Endothelial cell of umbilical vein (primary cell): ENCODE measurements around the gene PPM1M. TPM values are rescaled to one million over a fixed set of nuclear protein-coding genes. Genes with fewer than 3 reads are reported as not detected.
"Not testable (repeated sequence)": the region's sequence is repeated elsewhere in the genome, so short reads cannot be mapped to it uniquely, and the experiment has no call there.

Source experiments
- BruUV-seq: library from RNA; stranded (reverse); fragments of 400-500 nt; replicated peaks from 2 replicates; lab custom pipeline; 2021; lab: Mats Ljungman, UMichigan
- CTCF ChIA-PET: fragments of 300-600, 350-600 bp; sonication (Branson Sonifier 250); formaldehyde crosslinking; loops from one replicate; lab custom pipeline; 2021; ENCODE audit warnings: antibody characterized with exemption, inconsistent platforms; lab: Charles Lee
- POLR2A ChIA-PET: fragments of 300-600, 350-600 bp; sonication (Branson Sonifier 250); formaldehyde crosslinking; loops from one replicate; lab custom pipeline; 2021; ENCODE audit warnings: antibody characterized with exemption, inconsistent platforms; lab: Charles Lee
- DNase-seq: peaks from one replicate; pipeline ENCODE4 v3.0.0-alpha.2; 2011; ENCODE audit warnings: low read depth, low spot score
- FAIRE-seq: peaks from 2 replicates; lab custom pipeline; 2011; peaks lifted over from hg19 to GRCh38; lab: Jason Lieb, UNC
- H2AFZ ChIP-seq: 2 replicates; pipeline ENCODE4 v1.6.0; 2012; ENCODE audit warnings: low read depth, low read length, control low read depth, inconsistent platforms
- H3K27ac ChIP-seq: 2 replicates; pipeline ENCODE4 v1.5.1; 2011; ENCODE audit warnings: low read depth, mild to moderate bottlenecking, control low read depth, low read length, moderate library complexity; ENCODE audit not compliant: insufficient read depth
- H3K27me3 ChIP-seq, 2 experiments: 2 replicates each; pipeline versions ENCODE4 v1.6.0 to v1.6.1; 2011; ENCODE audit warnings: low read length in 2 of 2, mixed read lengths in 1 of 2; ENCODE audit not compliant: control insufficient read depth in 2 of 2, insufficient read depth in 2 of 2
- H3K36me3 ChIP-seq, 2 experiments: 2 replicates in 1 of 2; 3 replicates in 1 of 2; pipeline ENCODE4 v1.5.1; 2011; ENCODE audit warnings: low read length in 2 of 2, mild to moderate bottlenecking in 1 of 2, moderate library complexity in 1 of 2; ENCODE audit not compliant: control insufficient read depth in 2 of 2, insufficient read depth in 2 of 2; ENCODE audit errors: extremely low read depth in 1 of 2
- H3K4me1 ChIP-seq: 3 replicates; pipeline ENCODE4 v1.5.1; 2011; ENCODE audit warnings: mild to moderate bottlenecking, low read length; ENCODE audit not compliant: control insufficient read depth, insufficient read depth; ENCODE audit errors: extremely low read depth
- H3K4me2 ChIP-seq: 2 replicates; pipeline ENCODE4 v1.6.1; 2011; ENCODE audit warnings: low read length, control low read depth, mixed read lengths; ENCODE audit not compliant: insufficient read depth
- H3K4me3 ChIP-seq, 3 experiments: fragments of 200-600 bp in 1 of 3; sonication (generic), shearing (Covaris generic) in 1 of 3; replicated peaks in 1 of 3; 2 replicates each; pipeline ENCODE4 v1.5.1; 2011 to 2016; ENCODE audit warnings: control low read depth in 3 of 3, low read length in 3 of 3, mild to moderate bottlenecking in 2 of 3, inconsistent platforms in 1 of 3, low read depth in 1 of 3, moderate library complexity in 1 of 3; ENCODE audit not compliant: insufficient read depth in 1 of 3
- H3K79me2 ChIP-seq: 2 replicates; pipeline ENCODE4 v1.6.0; 2012; ENCODE audit warnings: low read length, inconsistent platforms; ENCODE audit not compliant: control insufficient read depth, insufficient read depth
- H3K9ac ChIP-seq: replicated peaks from 2 replicates; pipeline ENCODE3; 2011; ENCODE audit warnings: low read length, control low read depth; ENCODE audit not compliant: insufficient read depth; ENCODE audit errors: extremely low read depth
- H3K9me1 ChIP-seq: replicated peaks from 3 replicates; pipeline ENCODE4 v1.6.0; 2011; ENCODE audit warnings: mild to moderate bottlenecking, low read length; ENCODE audit not compliant: control insufficient read depth, insufficient read depth; ENCODE audit errors: extremely low read depth
- H3K9me3 ChIP-seq: replicated peaks from 2 replicates; pipeline ENCODE4 v1.5.1; 2012; ENCODE audit warnings: low read length, inconsistent platforms; ENCODE audit not compliant: control insufficient read depth, insufficient read depth
- H4K20me1 ChIP-seq: replicated peaks from 2 replicates; pipeline ENCODE3; 2011; ENCODE audit warnings: mild to moderate bottlenecking, low read length; ENCODE audit not compliant: control insufficient read depth, insufficient read depth; ENCODE audit errors: extremely low read depth
- CTCF ChIP-seq, 2 donors: IDR thresholded peaks; 1 replicate in 1 of 2; 2 replicates in 1 of 2; pipeline ENCODE4 v1.5.1; 2011; ENCODE audit warnings: low read length in 2 of 2, mild to moderate bottlenecking in 2 of 2, moderate library complexity in 2 of 2, control low read depth in 1 of 2, inconsistent platforms in 1 of 2, low read depth in 1 of 2; ENCODE audit not compliant: insufficient read depth in 1 of 2; ENCODE audit errors: extremely low read depth in 1 of 2
- EZH2 ChIP-seq: IDR thresholded peaks from 2 replicates; pipeline ENCODE4 v1.6.1; 2012; ENCODE audit warnings: borderline replicate concordance, low read depth, mild to moderate bottlenecking, moderate library complexity, low read length, inconsistent platforms; ENCODE audit not compliant: severe bottlenecking
- FOS ChIP-seq: IDR thresholded peaks from 2 replicates; pipeline ENCODE4 v1.6.1; 2011; ENCODE audit warnings: mild to moderate bottlenecking, low read length, moderate library complexity, borderline replicate concordance; ENCODE audit not compliant: insufficient read depth
- GATA2 ChIP-seq: IDR thresholded peaks from 2 replicates; pipeline ENCODE4 v1.7.0; 2011; ENCODE audit warnings: low read depth, mild to moderate bottlenecking, moderate library complexity, mixed read lengths, low read length; ENCODE audit not compliant: insufficient read length, insufficient read depth
- JUN ChIP-seq: IDR thresholded peaks from 2 replicates; pipeline ENCODE4 v1.6.1; 2011; ENCODE audit warnings: borderline replicate concordance, low read depth; ENCODE audit not compliant: insufficient read length, insufficient read depth
- MAX ChIP-seq: IDR thresholded peaks from 2 replicates; pipeline ENCODE4 v1.6.1; 2011; ENCODE audit not compliant: insufficient read depth, insufficient read length
- MYC ChIP-seq: IDR thresholded peaks from one replicate; pipeline ENCODE4 v1.6.1; 2011; ENCODE audit warnings: mild to moderate bottlenecking, low read depth, low read length
- POLR2A ChIP-seq: IDR thresholded peaks from 2 replicates; pipeline ENCODE4 v1.6.1; 2012; ENCODE audit warnings: low read depth, mild to moderate bottlenecking, control low read depth, low read length
- POLR2AphosphoS5 ChIP-seq: IDR thresholded peaks from 2 replicates; pipeline ENCODE4 v1.6.1; 2012; ENCODE audit warnings: low read depth, mild to moderate bottlenecking, control low read depth, low read length, moderate library complexity; ENCODE audit not compliant: insufficient read depth
- dilution Hi-C: fragments of 300-500 bp; cut with MboI; formaldehyde crosslinking; loops from one replicate; pipeline ENCODE4 v1.15.0; 2019; ENCODE audit warnings: low sequenced_read_pairs; ENCODE audit not compliant: extremely low pct_ligation_motif_present
- intact Hi-C: fragments of 100-400 bp; cut with micrococcal nuclease; formaldehyde crosslinking; loops from one replicate; pipeline ENCODE4 v1.10.0; 2022
- polyA plus RNA-seq, 4 experiments: library from polyadenylated mRNA; depleted of rRNA in 3 of 4; stranded (reverse) in 3 of 4; unstranded in 1 of 4; fragments of >200 nt; gene quantifications; 2 replicates each; pipeline versions ENCODE4 v1.2.1 to v1.2.3, GENCODE V29; 2011 to 2012; ENCODE audit warnings: missing spikeins in 1 of 4
- total RNA-seq: library from RNA; stranded (reverse); gene quantifications from 2 replicates; pipeline ENCODE4 v1.2.3, GENCODE V29; 2021

Gene PPM1M
- total and polyA plus RNA-seq, 2 donors (not counting 3 experiments of a cell fraction or from before 2014, with no cell fraction given) = 13.7 to 19.4 TPM

- no peak overlapping the region for H3K27ac ChIP-seq
- H3K79me2 ChIP-seq = no peaks in the 10 kb centered on the region
- FAIRE-seq = no peak
- dilution Hi-C loops = no loop called here
- TF ChIP-seq POLR2AphosphoS5 (no peak), CTCF (IDR thresholded peaks at IDR 0.05; ENCODE audit: extremely low read depth in 1 of 2, insufficient read depth in 1 of 2, low read depth in 1 of 2, low read length in 2 of 2) (no peak), POLR2A (no peak), FOS (no peak), JUN (no peak), MYC (no peak), MAX (no peak), GATA2 (no peak), EZH2 (no peak)
- no peak overlapping the region for H2AFZ ChIP-seq
- no peak overlapping the region for H3K4me2 ChIP-seq
- H3K36me3 ChIP-seq = no peaks in the 10 kb centered on the region
- BruUV-seq = no TSS peak
- DNase-seq = no peak
- intact Hi-C loops = no loop called here
- ChIA-PET POLR2A (no interaction called here), CTCF (interaction anchor here (0.8 to 2.0 kb wide), 5 partner anchors 43 to 129 kb away, joined by 3 to 7 read pairs (median 5); no protein-coding TSS in a partner anchor)
- no peak overlapping the region for H3K4me3 ChIP-seq
- H3K4me1 ChIP-seq = peaks cover 21% of the 10 kb centered on the region
- H3K9me3 ChIP-seq = no peaks in the 10 kb centered on the region
- H3K9ac ChIP-seq = no peak overlapping the region
- no peaks in the 10 kb centered on the region for H4K20me1 ChIP-seq
- no peaks in the 10 kb centered on the region for H3K9me1 ChIP-seq
- H3K27me3 ChIP-seq = no peaks in the 10 kb centered on the region
Measured at GRCh38 chr3:52283306-52283705, 37.7 kb downstream of the PPM1M start.

- DNase-seq, H3K9me3 ChIP-seq, H3K9me1 ChIP-seq, H4K20me1 ChIP-seq, H3K4me2 ChIP-seq, H2AFZ ChIP-seq, H3K79me2 ChIP-seq, H3K27ac ChIP-seq, FAIRE-seq, H3K4me3 ChIP-seq, H3K9ac ChIP-seq, dilution Hi-C loops, H3K27me3 ChIP-seq, intact Hi-C loops, POLR2A ChIA-PET, H3K36me3 ChIP-seq, BruUV-seq: not testable (repeated sequence)
- H3K4me1 ChIP-seq = peaks cover 24% of the 10 kb centered on the region
- CTCF ChIA-PET = interaction anchor here (0.8 to 2.0 kb wide), 5 partner anchors 44 to 128 kb away, joined by 3 to 7 read pairs (median 5); no protein-coding TSS in a partner anchor
Measured at GRCh38 chr3:52284051-52284450, 38.5 kb downstream of the PPM1M start.
